Measurements from ENCODE around the gene WDR5. TPM values are rescaled to one million over a fixed set of nuclear protein-coding genes. Genes with fewer than 3 reads are reported as not detected.

WDR5 gene
- total and polyA plus RNA-seq, 10 donors: 13.8 to 31.3 (median 19.2) TPM

DNA sequence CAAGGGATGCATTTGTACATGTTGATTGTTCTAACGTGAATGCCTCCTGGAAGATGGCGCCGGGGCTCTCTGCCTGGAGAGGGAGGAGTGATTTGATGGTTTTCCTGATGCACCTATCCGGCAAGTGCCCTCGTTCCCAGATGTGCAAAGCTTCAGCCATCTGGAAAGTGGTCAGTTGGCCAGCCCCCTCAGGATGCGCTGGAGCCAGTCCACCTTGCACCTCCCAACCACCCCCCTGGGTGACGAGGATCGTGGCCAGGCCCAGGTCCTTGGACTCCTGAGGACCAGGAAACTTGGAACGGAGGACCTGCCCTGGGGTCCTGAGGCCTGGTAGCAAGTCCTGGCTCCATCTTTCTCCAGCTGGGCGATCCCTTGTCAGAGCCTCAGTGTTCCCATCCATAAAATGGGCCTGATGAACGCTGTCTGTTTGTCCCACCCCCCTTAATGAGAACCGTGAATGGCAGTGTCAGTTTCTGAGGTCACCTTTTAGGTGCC lies 52.1 kb downstream of the WDR5 start:
- 80 to 93% (median 86%) methylated on average over 7 to 12 of the region's 12 CpGs for WGBS, 5 donors
- Histone ChIP-seq H3K9me3 (no peaks in the 10 kb centered on the region), H3K4me1 (peaks cover 7 to 41% (median 25%) of the 10 kb centered on the region in 6 donors), H3K27me3 (replicated peaks in 1 of 7) (peaks cover 0 to 20% (median 0%) of the 10 kb centered on the region in 7 donors), H3K27ac (peak overlapping the region in 6 of 8 donors; percentile 29 to 73 (median 54)), H3K36me3 (no peaks in the 10 kb centered on the region), H3K4me3 (no peak overlapping the region)
- TF ChIP-seq POLR2AphosphoS5 (IDR thresholded peaks at IDR 0.05) (no peak), POLR2A (IDR thresholded peaks at IDR 0.05) (no peak)
- TF ChIP-seq, protein P1, sequence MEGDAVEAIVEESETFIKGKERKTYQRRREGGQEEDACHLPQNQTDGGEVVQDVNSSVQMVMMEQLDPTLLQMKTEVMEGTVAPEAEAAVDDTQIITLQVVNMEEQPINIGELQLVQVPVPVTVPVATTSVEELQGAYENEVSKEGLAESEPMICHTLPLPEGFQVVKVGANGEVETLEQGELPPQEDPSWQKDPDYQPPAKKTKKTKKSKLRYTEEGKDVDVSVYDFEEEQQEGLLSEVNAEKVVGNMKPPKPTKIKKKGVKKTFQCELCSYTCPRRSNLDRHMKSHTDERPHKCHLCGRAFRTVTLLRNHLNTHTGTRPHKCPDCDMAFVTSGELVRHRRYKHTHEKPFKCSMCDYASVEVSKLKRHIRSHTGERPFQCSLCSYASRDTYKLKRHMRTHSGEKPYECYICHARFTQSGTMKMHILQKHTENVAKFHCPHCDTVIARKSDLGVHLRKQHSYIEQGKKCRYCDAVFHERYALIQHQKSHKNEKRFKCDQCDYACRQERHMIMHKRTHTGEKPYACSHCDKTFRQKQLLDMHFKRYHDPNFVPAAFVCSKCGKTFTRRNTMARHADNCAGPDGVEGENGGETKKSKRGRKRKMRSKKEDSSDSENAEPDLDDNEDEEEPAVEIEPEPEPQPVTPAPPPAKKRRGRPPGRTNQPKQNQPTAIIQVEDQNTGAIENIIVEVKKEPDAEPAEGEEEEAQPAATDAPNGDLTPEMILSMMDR (IDR thresholded peaks at IDR 0.05 in 8 of 11, conservative IDR thresholded peaks at IDR 0.05 in 3 of 11): no peak
- intact Hi-C loops (cut with DNase I; ENCODE audit: low total_unique reads): no loop called here
- DNase-seq: peak; percentile 44

DNA sequence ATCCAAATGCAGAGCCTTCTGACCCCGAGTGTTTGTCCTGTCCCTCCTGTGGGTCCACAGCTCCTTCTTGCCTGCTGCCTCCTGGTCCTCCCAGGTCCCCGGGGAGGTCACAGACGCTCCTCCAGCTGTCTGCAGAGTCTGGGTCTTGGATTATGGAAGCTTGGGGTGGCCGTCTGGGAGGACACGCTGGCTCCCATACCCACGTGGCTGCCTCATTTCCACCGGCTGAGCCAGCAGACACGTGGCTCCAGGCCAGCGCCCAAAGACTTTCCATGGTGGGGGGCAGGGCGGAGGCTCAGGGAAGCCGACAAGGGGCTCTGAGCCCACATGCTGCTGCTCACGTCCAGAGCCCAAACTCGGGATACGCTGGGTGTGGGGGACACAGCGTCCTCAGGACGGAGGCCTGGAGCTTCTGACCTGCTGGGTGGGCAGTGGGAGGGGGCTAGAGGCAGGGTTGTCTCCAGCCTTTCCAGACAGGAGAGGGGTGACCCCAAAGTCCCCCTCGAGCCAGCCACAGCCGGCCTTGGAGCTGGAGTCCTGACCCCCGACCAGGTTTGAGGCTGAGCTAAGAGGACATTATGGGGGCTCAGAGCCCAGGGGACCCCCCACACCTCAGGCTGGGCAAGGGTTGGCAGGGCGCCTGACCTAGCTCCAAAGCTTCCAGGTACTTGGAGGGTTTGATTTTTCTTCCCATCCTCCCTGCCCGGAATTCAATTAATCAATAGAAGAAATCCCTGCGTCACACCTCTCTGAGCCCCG lies 52.7 kb downstream of the WDR5 start:
- peak in 1 of 3 donors; percentile 18 for TF ChIP-seq POLR2AphosphoS5 (IDR thresholded peaks at IDR 0.05)
- TF ChIP-seq, protein P1 (IDR thresholded peaks at IDR 0.05 in 8 of 11, conservative IDR thresholded peaks at IDR 0.05 in 3 of 11): no peak
- intact Hi-C loops (cut with DNase I; ENCODE audit: low total_unique reads): no loop called here
- Histone ChIP-seq H3K4me1 (peaks cover 7 to 41% (median 25%) of the 10 kb centered on the region in 6 donors), H3K27me3 (replicated peaks in 1 of 7) (peaks cover 0 to 24% (median 0%) of the 10 kb centered on the region in 7 donors), H3K36me3 (no peaks in the 10 kb centered on the region), H3K4me3 (no peak overlapping the region), H3K27ac (peak overlapping the region in 7 of 8 donors; percentile 7 to 73 (median 50)), H3K9me3 (no peaks in the 10 kb centered on the region)
- 64 to 78% (median 72%) methylated on average over 16 to 23 of the region's 23 CpGs for WGBS, 5 donors
- DNase-seq: peak; percentile 56

DNA sequence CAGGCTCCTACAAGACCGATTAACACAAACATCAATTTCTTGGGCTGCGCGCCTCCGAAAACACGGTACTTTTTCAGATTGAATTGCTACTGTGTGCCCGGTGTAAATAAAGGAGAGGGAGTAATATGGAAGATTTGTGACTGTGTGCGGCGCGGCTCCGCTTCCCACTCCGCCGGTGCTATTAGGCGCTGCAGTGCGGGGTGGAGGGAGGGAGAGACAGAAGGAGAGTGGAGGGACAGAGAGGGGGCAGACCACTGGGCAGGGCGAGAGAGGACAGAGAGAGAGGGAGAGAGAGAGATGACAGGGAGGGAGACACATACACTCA lies 53.2 kb downstream of the WDR5 start:
- TF ChIP-seq, protein P1 (IDR thresholded peaks at IDR 0.05 in 8 of 11, conservative IDR thresholded peaks at IDR 0.05 in 3 of 11): no peak
- TF ChIP-seq POLR2A (IDR thresholded peaks at IDR 0.05): no peak
- no peaks in the 10 kb centered on the region for H3K36me3 ChIP-seq
- H3K27ac ChIP-seq: peak overlapping the region in 6 of 8 donors; percentile 3 to 73 (median 54)
- peak; percentile 52 for DNase-seq
- H3K4me1 ChIP-seq: peaks cover 7 to 41% (median 25%) of the 10 kb centered on the region in 6 donors
- H3K27me3 ChIP-seq (replicated peaks in 1 of 7): peaks cover 0 to 24% (median 0%) of the 10 kb centered on the region in 7 donors
- intact Hi-C loops (cut with DNase I; ENCODE audit: low total_unique reads): no loop called here
- no peak overlapping the region for H3K4me3 ChIP-seq
- 58 to 71% (median 67%) methylated on average over 15 of the region's 15 CpGs for WGBS, 5 donors
- no peaks in the 10 kb centered on the region for H3K9me3 ChIP-seq

DNA sequence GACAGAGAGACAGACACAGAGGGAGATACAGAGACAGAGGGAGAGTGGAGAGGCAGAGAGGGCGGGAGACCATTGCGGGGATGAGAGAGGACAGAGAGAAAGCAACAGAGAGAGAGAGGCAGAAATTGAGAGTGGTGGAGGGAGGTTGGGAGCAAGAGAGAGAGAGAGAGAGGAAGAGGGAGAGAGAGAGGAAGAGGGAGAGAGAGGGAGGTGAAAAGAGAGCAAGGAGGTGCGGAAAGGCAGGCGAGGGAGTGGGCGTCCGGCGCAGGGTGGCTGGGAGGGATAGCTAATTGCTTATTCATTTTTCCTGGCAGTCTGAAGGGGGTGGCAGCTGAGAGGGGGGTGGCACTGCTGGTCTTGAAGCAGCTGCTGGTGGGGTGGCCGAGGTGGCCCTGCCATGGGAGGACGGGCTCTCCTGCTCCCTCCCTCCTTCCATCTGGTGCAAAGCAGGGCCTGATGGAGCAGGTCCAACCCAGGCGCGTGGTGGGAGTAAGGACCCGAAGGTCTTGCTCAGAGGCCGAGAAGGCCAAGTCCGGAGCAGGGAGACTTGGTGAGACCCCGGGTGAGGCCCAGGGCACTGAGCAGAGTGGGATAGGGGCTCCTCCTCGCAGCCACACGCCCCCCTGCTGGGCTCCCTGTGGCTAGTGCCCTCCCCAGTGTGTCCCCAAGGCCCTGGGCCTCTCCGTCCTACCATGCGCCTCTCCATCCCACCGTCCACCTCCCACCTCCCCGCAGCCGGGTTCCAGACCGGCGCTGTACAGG lies 53.8 kb downstream of the WDR5 start:
- intact Hi-C loops (cut with DNase I; ENCODE audit: low total_unique reads): no loop called here
- no peaks in the 10 kb centered on the region for H3K36me3 ChIP-seq
- H3K9me3 ChIP-seq: no peaks in the 10 kb centered on the region
- 57 to 73% (median 62%) methylated on average over 23 to 24 of the region's 24 CpGs for WGBS, 5 donors
- H3K4me1 ChIP-seq: peaks cover 7 to 44% (median 25%) of the 10 kb centered on the region in 6 donors
- peaks cover 0 to 24% (median 0%) of the 10 kb centered on the region in 7 donors for H3K27me3 ChIP-seq (replicated peaks in 1 of 7)
- peak overlapping the region in 4 of 8 donors; percentile 50 to 73 (median 59) for H3K27ac ChIP-seq
- H3K4me3 ChIP-seq: no peak overlapping the region
- peak; percentile 71 for DNase-seq
- TF ChIP-seq, protein P1 (IDR thresholded peaks at IDR 0.05 in 8 of 11, conservative IDR thresholded peaks at IDR 0.05 in 3 of 11): no peak
- TF ChIP-seq POLR2AphosphoS5 (IDR thresholded peaks at IDR 0.05) (no peak), POLR2A (IDR thresholded peaks at IDR 0.05) (no peak)

All from spleen (tissue), 11 donors.